ENCODE data around the gene CD2AP. TPM values are rescaled to one million over a fixed set of nuclear protein-coding genes. Genes with fewer than 3 reads are reported as not detected.

Gene CD2AP
- total and polyA plus RNA-seq, 4 donors, result 5.7 to 22.4 (median 11.5) TPM

DNA sequence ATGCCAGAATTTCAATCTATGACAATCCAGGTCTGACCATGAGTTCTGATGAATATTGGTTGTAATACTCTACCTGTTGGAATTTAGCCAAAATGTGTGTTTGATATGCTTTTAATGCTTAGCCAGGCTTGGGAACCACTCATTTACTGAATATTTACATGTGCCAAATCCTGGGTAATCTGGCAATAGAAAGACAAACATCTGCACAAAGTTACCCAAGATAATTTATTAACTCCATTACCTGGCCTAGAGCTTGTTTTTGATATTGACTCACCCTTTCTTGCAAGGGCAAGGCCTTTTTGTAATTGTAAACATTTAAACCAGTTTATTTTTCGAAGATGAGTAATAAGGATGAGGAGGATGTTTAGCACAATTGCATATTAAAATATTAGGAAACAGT is 13.5 kb upstream of the CD2AP start:
- H3K27ac ChIP-seq (ENCODE audit: low read depth in 1 of 2, low read length in 2 of 2), result peak overlapping the region; percentile 41 to 43
- H3K4me1 ChIP-seq (ENCODE audit: control insufficient read depth in 4 of 4, insufficient read depth in 4 of 4, low read length in 3 of 4), result peaks cover 4 to 24% (median 20%) of the 10 kb centered on the region in 4 donors
- no peaks in the 10 kb centered on the region for H3K36me3 ChIP-seq (ENCODE audit: control insufficient read depth in 4 of 4, insufficient read depth in 3 of 4, low read depth in 1 of 4, low read length in 3 of 4)
- H3K9ac ChIP-seq (ENCODE audit: low read depth in 1 of 2, low read length in 2 of 2), result no peak overlapping the region
- DNase-seq (ENCODE audit: low spot score), result no peak
- 31% methylated on average over 1 of the region's 1 CpG for WGBS
- TF ChIP-seq ZBTB33 (IDR thresholded peaks at IDR 0.05) (peak; percentile 93), JUND (IDR thresholded peaks at IDR 0.05) (peak; percentile 43 to 79), GABPA (IDR thresholded peaks at IDR 0.05 in 1 of 2, conservative IDR thresholded peaks at IDR 0.05 in 1 of 2) (no peak), YY1 (IDR thresholded peaks at IDR 0.05) (peak; percentile 69), SP1 (IDR thresholded peaks at IDR 0.05) (peak; percentile 51), FOXA2 (IDR thresholded peaks at IDR 0.05) (peak; percentile 89), TAF1 (conservative IDR thresholded peaks at IDR 0.05) (no peak), RAD21 (IDR thresholded peaks at IDR 0.05) (peak; percentile 50 to 54), REST (IDR thresholded peaks at IDR 0.05) (peak; percentile 32), FOXA1 (IDR thresholded peaks at IDR 0.05) (peak; percentile 77), RXRA (IDR thresholded peaks at IDR 0.05) (peak; percentile 38 to 77), NR2F2 (IDR thresholded peaks at IDR 0.05) (peak; percentile 35), EGR1 (IDR thresholded peaks at IDR 0.05; ENCODE audit: low read depth in 2 of 2) (peak in 1 of 2 donors; percentile 27), HNF4A (conservative IDR thresholded peaks at IDR 0.05) (peak; percentile 68 to 76), HNF4G (IDR thresholded peaks at IDR 0.05) (no peak)
- TF ChIP-seq, protein P1, sequence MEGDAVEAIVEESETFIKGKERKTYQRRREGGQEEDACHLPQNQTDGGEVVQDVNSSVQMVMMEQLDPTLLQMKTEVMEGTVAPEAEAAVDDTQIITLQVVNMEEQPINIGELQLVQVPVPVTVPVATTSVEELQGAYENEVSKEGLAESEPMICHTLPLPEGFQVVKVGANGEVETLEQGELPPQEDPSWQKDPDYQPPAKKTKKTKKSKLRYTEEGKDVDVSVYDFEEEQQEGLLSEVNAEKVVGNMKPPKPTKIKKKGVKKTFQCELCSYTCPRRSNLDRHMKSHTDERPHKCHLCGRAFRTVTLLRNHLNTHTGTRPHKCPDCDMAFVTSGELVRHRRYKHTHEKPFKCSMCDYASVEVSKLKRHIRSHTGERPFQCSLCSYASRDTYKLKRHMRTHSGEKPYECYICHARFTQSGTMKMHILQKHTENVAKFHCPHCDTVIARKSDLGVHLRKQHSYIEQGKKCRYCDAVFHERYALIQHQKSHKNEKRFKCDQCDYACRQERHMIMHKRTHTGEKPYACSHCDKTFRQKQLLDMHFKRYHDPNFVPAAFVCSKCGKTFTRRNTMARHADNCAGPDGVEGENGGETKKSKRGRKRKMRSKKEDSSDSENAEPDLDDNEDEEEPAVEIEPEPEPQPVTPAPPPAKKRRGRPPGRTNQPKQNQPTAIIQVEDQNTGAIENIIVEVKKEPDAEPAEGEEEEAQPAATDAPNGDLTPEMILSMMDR (IDR thresholded peaks at IDR 0.05; ENCODE audit: low read depth, low read length, missing input control), result no peak
- TF ChIP-seq, protein P2, sequence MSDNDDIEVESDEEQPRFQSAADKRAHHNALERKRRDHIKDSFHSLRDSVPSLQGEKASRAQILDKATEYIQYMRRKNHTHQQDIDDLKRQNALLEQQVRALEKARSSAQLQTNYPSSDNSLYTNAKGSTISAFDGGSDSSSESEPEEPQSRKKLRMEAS (IDR thresholded peaks at IDR 0.05), result peak; percentile 48
- TF ChIP-seq, protein P3, sequence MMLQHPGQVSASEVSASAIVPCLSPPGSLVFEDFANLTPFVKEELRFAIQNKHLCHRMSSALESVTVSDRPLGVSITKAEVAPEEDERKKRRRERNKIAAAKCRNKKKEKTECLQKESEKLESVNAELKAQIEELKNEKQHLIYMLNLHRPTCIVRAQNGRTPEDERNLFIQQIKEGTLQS (IDR thresholded peaks at IDR 0.05), result peak; percentile 55
- H3K4me3 ChIP-seq (ENCODE audit: low read depth in 1 of 3, low read length in 3 of 3), result no peak overlapping the region
- H3K27me3 ChIP-seq (ENCODE audit: control insufficient read depth in 4 of 4, insufficient read depth in 4 of 4, low read length in 3 of 4), result no peaks in the 10 kb centered on the region
- no peaks in the 10 kb centered on the region for H3K9me3 ChIP-seq (ENCODE audit: control insufficient read depth in 4 of 4, low read length in 3 of 4)

Measured in liver (tissue), 9 donors.